Activated CD8-positive, alpha-beta memory T cell treated with anti-CD3 and anti-CD28 coated beads, Interleukin-2, amount 50 U/mL, for 48 hours (primary cell): ENCODE measurements around the gene ZP2.
"Not testable (repeated sequence)": the region's sequence is repeated elsewhere in the genome, so short reads cannot be mapped to it uniquely, and the experiment has no call there.

Experiments used
- DNase-seq: peaks from one replicate; pipeline ENCODE4 v3.0.0-alpha.2; 2020

The ZP2 gene

GRCh38 chr16:21208446-21209230 lies 2.7 kb downstream of the ZP2 start:
- no peak for DNase-seq

GRCh38 chr16:21206550-21206949 lies 4.8 kb downstream of the ZP2 start:
- DNase-seq, result no peak

GRCh38 chr16:21205303-21205702 lies 6.1 kb downstream of the ZP2 start:
- DNase-seq, result no peak

GRCh38 chr16:21203155-21203797 lies 8.1 kb downstream of the ZP2 start:
- no peak for DNase-seq

GRCh38 chr16:21199607-21200218 lies 11.7 kb downstream of the ZP2 start:
- no peak for DNase-seq

GRCh38 chr16:21197621-21198020 lies 13.8 kb downstream of the ZP2 start:
- no peak for DNase-seq

GRCh38 chr16:21197112-21197511 lies 14.3 kb downstream of the ZP2 start:
- DNase-seq, result no peak

- not testable (repeated sequence) for DNase-seq
These were observed 16.0 kb downstream of the ZP2 start for GRCh38 chr16:21195330-21195729.

GRCh38 chr16:21194771-21195301 lies 16.5 kb downstream of the ZP2 start:
- DNase-seq, result no peak

- no peak for DNase-seq
These were observed 18.4 kb downstream of the ZP2 start for GRCh38 chr16:21192991-21193390.

- no peak for DNase-seq
These were observed 20.8 kb downstream of the ZP2 start for GRCh38 chr16:21190599-21190998.

GRCh38 chr16:21190013-21190412 lies 21.4 kb downstream of the ZP2 start:
- DNase-seq, result no peak

- no peak for DNase-seq
These were observed 22.1 kb downstream of the ZP2 start for GRCh38 chr16:21189311-21189710.

- no peak for DNase-seq
These were observed 25.1 kb downstream of the ZP2 start for GRCh38 chr16:21186326-21186691.

- no peak for DNase-seq
These were observed 25.6 kb downstream of the ZP2 start for GRCh38 chr16:21185659-21186325.

- DNase-seq, result no peak
These were observed 26.5 kb downstream of the ZP2 start for GRCh38 chr16:21184834-21185233.

- DNase-seq, result no peak
These were observed 27.4 kb downstream of the ZP2 start for GRCh38 chr16:21183995-21184394.

GRCh38 chr16:21179983-21180365 lies 31.4 kb downstream of the ZP2 start:
- no peak for DNase-seq

- no peak for DNase-seq
These were observed 32.0 kb downstream of the ZP2 start for GRCh38 chr16:21179126-21179982.

- DNase-seq, result no peak
These were observed 36.0 kb downstream of the ZP2 start for GRCh38 chr16:21175397-21175796.

- no peak for DNase-seq
These were observed 38.7 kb downstream of the ZP2 start for GRCh38 chr16:21172650-21173049.

- not testable (repeated sequence) for DNase-seq
These were observed 41.3 kb downstream of the ZP2 start for GRCh38 chr16:21170116-21170515.
